AG04449 (cell line): ENCODE data around the gene MYH16.

Experiments
- CTCF ChIA-PET: fragments of 350-600 bp; formaldehyde crosslinking; extraction: SDS; loops from one replicate; lab custom pipeline; 2021; ENCODE audit warnings: antibody characterized with exemption; lab: Yijun Ruan, JAX
- POLR2A ChIA-PET: fragments of 400-600, 350-600 bp; formaldehyde crosslinking; extraction: SDS; loops from one replicate; lab custom pipeline; 2020; ENCODE audit warnings: antibody characterized with exemption, inconsistent platforms; lab: Yijun Ruan, JAX
- DNase-seq: peaks from one replicate; pipeline ENCODE4 v3.0.0-alpha.2; 2010; ENCODE audit warnings: low read depth, low spot score
- H3K4me3 ChIP-seq: 2 replicates; pipeline ENCODE4 v1.5.1; 2011; ENCODE audit warnings: low read depth, mild to moderate bottlenecking, control low read depth, low read length
- TF ChIP-seq, protein P1 (sequence below): IDR thresholded peaks from one replicate; pipeline ENCODE4 v1.5.1; 2011; ENCODE audit warnings: mild to moderate bottlenecking, moderate library complexity, low read length, control low read depth, inconsistent platforms; ENCODE audit not compliant: insufficient read depth; ENCODE audit errors: missing control alignments

Gene MYH16

DNA sequence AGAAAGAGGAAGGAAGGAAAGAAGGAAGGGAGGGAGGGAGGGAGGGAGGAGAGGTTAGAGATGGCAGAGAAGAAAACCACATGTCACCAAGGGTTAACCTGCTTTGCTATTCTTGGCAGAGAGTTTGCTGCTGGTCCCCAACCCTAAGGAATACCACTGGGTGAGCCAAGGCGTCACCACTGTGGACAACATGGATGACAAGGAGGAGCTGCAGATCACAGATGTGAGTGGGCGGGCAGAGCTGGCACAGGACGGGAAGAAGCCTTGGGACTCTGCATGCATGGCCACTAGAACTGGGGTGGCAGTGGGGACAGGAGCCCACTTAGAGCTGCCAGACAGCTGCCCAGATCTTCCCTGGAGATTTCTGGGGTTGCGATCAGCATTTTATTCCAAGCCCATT lies 17.2 kb upstream of the MYH16 start:
- DNase-seq, result no peak
- TF ChIP-seq, protein P1, sequence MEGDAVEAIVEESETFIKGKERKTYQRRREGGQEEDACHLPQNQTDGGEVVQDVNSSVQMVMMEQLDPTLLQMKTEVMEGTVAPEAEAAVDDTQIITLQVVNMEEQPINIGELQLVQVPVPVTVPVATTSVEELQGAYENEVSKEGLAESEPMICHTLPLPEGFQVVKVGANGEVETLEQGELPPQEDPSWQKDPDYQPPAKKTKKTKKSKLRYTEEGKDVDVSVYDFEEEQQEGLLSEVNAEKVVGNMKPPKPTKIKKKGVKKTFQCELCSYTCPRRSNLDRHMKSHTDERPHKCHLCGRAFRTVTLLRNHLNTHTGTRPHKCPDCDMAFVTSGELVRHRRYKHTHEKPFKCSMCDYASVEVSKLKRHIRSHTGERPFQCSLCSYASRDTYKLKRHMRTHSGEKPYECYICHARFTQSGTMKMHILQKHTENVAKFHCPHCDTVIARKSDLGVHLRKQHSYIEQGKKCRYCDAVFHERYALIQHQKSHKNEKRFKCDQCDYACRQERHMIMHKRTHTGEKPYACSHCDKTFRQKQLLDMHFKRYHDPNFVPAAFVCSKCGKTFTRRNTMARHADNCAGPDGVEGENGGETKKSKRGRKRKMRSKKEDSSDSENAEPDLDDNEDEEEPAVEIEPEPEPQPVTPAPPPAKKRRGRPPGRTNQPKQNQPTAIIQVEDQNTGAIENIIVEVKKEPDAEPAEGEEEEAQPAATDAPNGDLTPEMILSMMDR, result no peak
- POLR2A ChIA-PET, result interaction anchor here (0.6 kb wide), 1 partner anchor 153 kb away, joined by 3 read pairs; the partner anchor contains the start of gene PDAP1
- CTCF ChIA-PET, result interaction anchor here (0.6 to 0.9 kb wide), 2 partner anchors 58 to 78 kb away, joined by 3 to 5 read pairs; no protein-coding TSS in a partner anchor
- no peak overlapping the region for H3K4me3 ChIP-seq

DNA sequence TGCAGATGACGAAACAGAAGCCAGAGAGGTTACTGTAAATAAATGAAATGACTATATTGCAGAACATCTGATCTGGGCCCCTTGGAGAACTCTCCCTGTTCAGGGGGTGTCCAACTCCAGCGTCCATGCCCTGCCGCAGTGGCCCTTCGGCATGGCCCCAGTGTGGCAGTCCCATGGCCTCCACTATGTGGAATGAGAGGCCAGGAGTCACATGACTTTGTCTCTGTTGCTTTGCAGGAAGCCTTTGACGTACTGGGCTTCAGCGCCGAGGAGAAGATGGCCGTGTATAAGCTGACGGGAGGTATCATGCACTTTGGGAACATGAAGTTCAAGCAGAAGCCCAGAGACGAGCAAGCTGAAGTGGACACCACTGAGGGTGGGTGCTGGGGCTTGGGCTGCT lies 15.6 kb upstream of the MYH16 start:
- no peak for DNase-seq
- ChIA-PET POLR2A (no interaction called here), CTCF (interaction anchor here (1.0 kb wide), 1 partner anchor 217 kb away, joined by 3 read pairs; no protein-coding TSS in a partner anchor)
- TF ChIP-seq, protein P1, result no peak
- no peak overlapping the region for H3K4me3 ChIP-seq

DNA sequence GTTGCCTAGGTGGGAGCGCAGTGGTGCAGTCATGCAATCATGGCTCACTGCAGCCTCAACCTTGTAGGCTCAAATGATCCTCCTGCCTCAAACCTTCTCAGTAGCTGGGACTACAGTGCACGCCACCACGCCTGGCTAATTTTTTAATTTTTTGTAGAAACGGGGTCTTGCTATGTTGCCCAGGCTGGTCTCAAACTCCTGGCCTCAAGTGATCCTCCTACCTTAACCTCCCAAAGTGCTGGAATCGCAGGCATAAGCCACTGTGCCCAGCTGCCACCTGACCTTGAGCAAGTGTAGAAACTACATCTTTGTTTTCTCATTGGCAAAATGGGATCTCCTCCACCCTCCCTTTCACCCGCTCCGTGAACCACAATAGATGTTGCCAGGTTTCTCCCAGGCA lies 15.0 kb upstream of the MYH16 start:
- no peak overlapping the region for H3K4me3 ChIP-seq
- ChIA-PET POLR2A (no interaction called here), CTCF (interaction anchor here (1.0 kb wide), 1 partner anchor 217 kb away, joined by 3 read pairs; no protein-coding TSS in a partner anchor)
- TF ChIP-seq, protein P1, result no peak
- no peak for DNase-seq

DNA sequence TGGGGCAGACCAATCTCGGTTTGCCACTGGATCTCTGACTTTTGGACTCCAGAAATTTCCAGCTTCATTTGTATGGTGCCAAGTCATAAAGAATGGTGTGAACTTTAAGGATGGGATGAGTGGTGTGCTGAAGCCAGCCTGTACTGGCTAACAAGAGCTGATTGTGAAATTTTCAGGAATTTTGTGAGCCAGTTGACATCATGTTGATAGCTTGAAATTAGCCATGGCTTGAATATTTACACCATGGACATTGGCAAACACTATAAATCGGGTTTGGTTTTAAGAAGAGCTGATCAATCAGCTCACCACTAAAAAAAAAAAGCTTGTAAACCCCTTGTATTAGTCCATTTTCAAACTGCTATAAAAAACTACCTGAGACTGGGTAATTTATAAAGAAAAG lies 14.1 kb upstream of the MYH16 start:
- no peak overlapping the region for H3K4me3 ChIP-seq
- TF ChIP-seq, protein P1, result no peak
- DNase-seq, result no peak
- ChIA-PET CTCF (no interaction called here), POLR2A (no interaction called here)

DNA sequence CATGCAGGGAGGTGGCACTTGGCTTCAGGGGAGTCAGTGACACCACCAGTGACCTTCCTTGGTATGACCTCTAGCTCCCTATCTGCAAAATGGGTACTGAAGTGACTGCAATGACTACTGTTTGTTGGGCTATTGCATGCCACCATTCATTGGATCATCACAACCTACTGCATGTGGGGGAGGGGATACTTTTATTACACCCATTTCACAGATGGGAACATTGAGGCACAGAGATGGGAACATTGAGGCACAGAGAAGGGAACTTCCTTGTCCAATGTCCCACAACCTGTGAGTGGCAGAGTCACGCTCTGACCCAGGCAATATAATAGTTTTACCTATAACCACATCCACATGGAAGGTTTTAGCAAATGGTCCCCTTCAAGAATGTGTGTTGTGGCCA lies 12.2 kb upstream of the MYH16 start:
- no peak overlapping the region for H3K4me3 ChIP-seq
- ChIA-PET CTCF (no interaction called here), POLR2A (no interaction called here)
- no peak for DNase-seq
- TF ChIP-seq, protein P1, result no peak

DNA sequence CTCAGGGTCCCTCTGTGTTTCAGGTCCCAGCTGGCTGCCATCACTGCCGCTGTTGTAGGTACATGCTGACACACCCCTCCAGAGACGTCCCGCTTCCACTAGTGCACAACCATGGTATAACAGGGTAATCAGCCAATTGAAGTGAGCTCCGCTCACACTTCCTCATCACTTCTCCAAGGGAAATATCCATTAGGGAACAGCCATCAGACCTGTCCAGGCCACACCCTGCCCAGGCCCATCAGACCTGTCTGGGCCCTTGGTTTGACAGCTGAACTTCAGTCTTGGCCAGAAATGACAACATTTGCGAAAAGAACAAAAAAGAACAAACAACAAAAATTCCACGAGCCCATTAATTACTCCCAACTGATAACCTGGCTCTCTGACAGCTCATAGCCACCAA lies 11.0 kb upstream of the MYH16 start:
- no peak overlapping the region for H3K4me3 ChIP-seq
- DNase-seq, result no peak
- CTCF ChIA-PET, result interaction anchor here (0.7 to 0.8 kb wide), 2 partner anchors 87 to 232 kb away, joined by 3 read pairs; no protein-coding TSS in a partner anchor
- TF ChIP-seq, protein P1, result no peak
- POLR2A ChIA-PET, result no interaction called here
